ENCODE measurements around the gene SLC52A1. TPM values are rescaled to one million over a fixed set of nuclear protein-coding genes. Genes with fewer than 3 reads are reported as not detected.

Gene SLC52A1
- total RNA-seq (2021) = 0.78 to 1.1 TPM (median 0.99 TPM) in 3 replicates
- Bru-seq, nascent RNA = percentile 13 among the genes with signal in this experiment
- long read RNA-seq, experiment 1, partial matches to known transcripts = 0 of 1 reads
- long read RNA-seq, experiment 1, other reads (novel, unspliced or antisense) = 1 of 1 reads
- long read RNA-seq, experiment 2 = 0 reads
- long read RNA-seq, experiment 3 = 0 reads

GRCh38 chr17:5035315-5035714 lies at the start of gene SLC52A1:
SLC52A1 (minus strand) TSS chr17:5035426; CDS start chr17:5034606, 820 bp downstream.
- peak; percentile 57 for DNase-seq (ENCODE audit: low spot score)
- peak; percentile 68 for ATAC-seq
- CTCF ChIA-PET = interaction anchor here (0.7 to 2.9 kb wide), 10 partner anchors 16 to 451 kb away, joined by 3 to 23 read pairs (median 4); partner anchors contain the start of genes CAMTA2 and SMTNL2
- peak within 1 kb of the TSS; percentile 55 for H3K4me3 Mint-ChIP-seq
- H3K27ac Mint-ChIP-seq = no peak within 1 kb of the TSS
- H3K36me3 Mint-ChIP-seq = no peaks in the 10 kb centered on the region
- H3K4me1 Mint-ChIP-seq = no peaks in the 10 kb centered on the region
- TF ChIP-seq ZNF396 (CRISPR knock-in tag; IDR thresholded peaks at IDR 0.05; ENCODE audit: borderline replicate concordance) (no peak), ZBTB21 (CRISPR knock-in tag; IDR thresholded peaks at IDR 0.05; ENCODE audit: borderline replicate concordance) (no peak), CREB1 (CRISPR knock-in tag; IDR thresholded peaks at IDR 0.05) (no peak), HMGXB4 (CRISPR knock-in tag; IDR thresholded peaks at IDR 0.05) (no peak), ESRRA (CRISPR knock-in tag; IDR thresholded peaks at IDR 0.05; ENCODE audit: borderline replicate concordance) (no peak)
- POLR2A ChIA-PET = interaction anchor here (0.6 kb wide), 5 partner anchors 7 to 1403 kb away, joined by 4 to 9 read pairs (median 5); no protein-coding TSS in a partner anchor
- H3K27me3 Mint-ChIP-seq (ENCODE audit: low read depth) = peaks cover 26% of the 10 kb centered on the region
- no peaks in the 10 kb centered on the region for H3K9me3 Mint-ChIP-seq

- Mint-ChIP-seq H3K36me3 (peaks cover 4% of the 10 kb centered on the region; the same call in 1 of the 2 replicates), H3K9me3 (peaks cover 11% of the 10 kb centered on the region), H3K4me3 (no peak overlapping the region), H3K27me3 (ENCODE audit: low read depth) (peaks cover 49% of the 10 kb centered on the region), H3K4me1 (peaks cover 8% of the 10 kb centered on the region), H3K27ac (no peak overlapping the region)
- DNase-seq (ENCODE audit: low spot score) (no peak), ATAC-seq (no peak)
- ChIA-PET CTCF (interaction anchor here (0.6 kb wide), 1 partner anchor 157 kb away, joined by 3 read pairs; no protein-coding TSS in a partner anchor), POLR2A (no interaction called here)
- TF ChIP-seq ATF1 (CRISPR knock-in tag; IDR thresholded peaks at IDR 0.05) (no peak), FOXJ3 (CRISPR knock-in tag; IDR thresholded peaks at IDR 0.05; ENCODE audit: borderline replicate concordance) (no peak)
Measured at GRCh38 chr17:5080591-5080990, 45.4 kb upstream of the SLC52A1 start.

GRCh38 chr17:5078106-5079028 lies 43.1 kb upstream of the SLC52A1 start, which contains the start of gene ZFP3:
ZFP3 (plus strand) TSS chr17:5078467; CDS start chr17:5091505, 13,038 bp downstream.
- H3K27me3 Mint-ChIP-seq (ENCODE audit: low read depth) = peaks cover 43% of the 10 kb centered on the region
- H3K4me3 Mint-ChIP-seq = peak within 1 kb of the TSS; percentile 63
- peak; percentile 76 for ATAC-seq
- H3K27ac Mint-ChIP-seq = peak within 1 kb of the TSS; percentile 20; the same call in 1 of the 2 replicates
- peak; percentile 58 for DNase-seq (ENCODE audit: low spot score)
- H3K9me3 Mint-ChIP-seq = peaks cover 4% of the 10 kb centered on the region; the same call in 1 of the 2 replicates
- H3K36me3 Mint-ChIP-seq = no peaks in the 10 kb centered on the region
- ChIA-PET CTCF (interaction anchor here (0.7 to 1.4 kb wide), 2 partner anchors 10 to 175 kb away, joined by 3 read pairs; partner anchors contain the start of gene CHRNE), POLR2A (interaction anchor here (0.6 to 1.0 kb wide), 3 partner anchors 8 to 1676 kb away, joined by 3 to 6 read pairs (median 4); no protein-coding TSS in a partner anchor)
- H3K4me1 Mint-ChIP-seq = peaks cover 15% of the 10 kb centered on the region
- TF ChIP-seq RELA (CRISPR knock-in tag; IDR thresholded peaks at IDR 0.05; ENCODE audit: borderline replicate concordance) (no peak), NFYB (CRISPR knock-in tag; conservative IDR thresholded peaks at IDR 0.05; ENCODE audit: low read depth) (peak; percentile 61), E2F4 (CRISPR knock-in tag; IDR thresholded peaks at IDR 0.05; ENCODE audit: borderline replicate concordance, low read depth) (no peak), ESRRA (CRISPR knock-in tag; IDR thresholded peaks at IDR 0.05; ENCODE audit: borderline replicate concordance) (no peak), ARID4B (CRISPR knock-in tag; IDR thresholded peaks at IDR 0.05; ENCODE audit: borderline replicate concordance) (peak; percentile 69; the same call in 1 of the 2 replicates), ETV6 (CRISPR knock-in tag; IDR thresholded peaks at IDR 0.05) (no peak), PREB (CRISPR knock-in tag; IDR thresholded peaks at IDR 0.05; ENCODE audit: borderline replicate concordance) (no peak), FOXP4 (CRISPR knock-in tag; IDR thresholded peaks at IDR 0.05) (0 out of 2 replicates have a peak, but pooled peaks have one; percentile 38), ZNF416 (CRISPR knock-in tag; IDR thresholded peaks at IDR 0.05) (no peak)

Measured in WTC11 (cell line).